Adrenal gland (tissue), 12 donors: ENCODE data around the gene GRK3. TPM values are rescaled to one million over a fixed set of nuclear protein-coding genes. Genes with fewer than 3 reads are reported as not detected.
A peak's percentile ranks its signal among the peaks of the same experiment; 100 is the strongest.

Source experiments
- DNase-seq, 7 donors: peaks; one replicate each; pipeline ENCODE4 v3.0.0-alpha.2; 2019 to 2020
- H3K27ac ChIP-seq, 5 donors: fragments of 200-600 bp; sonication (generic) in 4 of 5; 1 replicate in 3 of 5; 2 replicates in 2 of 5; pipeline versions ENCODE4 v1.5.1 to v1.8.0; 2016 to 2020; ENCODE audit warnings: mild to moderate bottlenecking in 1 of 5
- H3K27me3 ChIP-seq: fragments of 200-600 bp; 2 replicates; pipeline ENCODE4 v1.8.0; 2021
- H3K36me3 ChIP-seq, 2 donors: fragments of 200-600 bp; replicated peaks in 1 of 2; 1 replicate in 1 of 2; 2 replicates in 1 of 2; pipeline versions ENCODE4 v1.5.1 to v1.8.0; 2018 to 2022
- H3K4me1 ChIP-seq, 2 donors: fragments of 200-600 bp; replicated peaks in 1 of 2; 1 replicate in 1 of 2; 2 replicates in 1 of 2; pipeline versions ENCODE4 v1.5.1 to v1.8.0; 2018 to 2021
- H3K4me3 ChIP-seq, 4 donors: fragments of 200-600 bp; sonication (generic) in 3 of 4; one replicate each; pipeline ENCODE4 v1.5.1; 2016 to 2018
- H3K9me3 ChIP-seq, 3 donors: fragments of 200-600 bp; sonication (generic) in 1 of 3; replicated peaks in 1 of 3; 1 replicate in 2 of 3; 2 replicates in 1 of 3; pipeline versions ENCODE4 v1.5.1 to v1.8.0; 2016 to 2021
- POLR2A ChIP-seq, 2 donors: fragments of 450-650 bp; IDR thresholded peaks; one replicate each; pipeline ENCODE4 v1.6.1; 2017; ENCODE audit warnings: antibody characterized with exemption in 2 of 2, mild to moderate bottlenecking in 2 of 2, moderate library complexity in 1 of 2
- WGBS, 4 donors: extraction: QIAGEN DNeasy Blood & Tissue Kit in 2 of 4; methylation state at CpG; one replicate each; pipeline versions ENCODE4 v1.1.5 to v1.1.7; 2013 to 2017; 5-methylcytosine and 5-hydroxymethylcytosine counted together
- intact Hi-C, 2 donors: fragments of 100-400 bp; cut with DNase I; formaldehyde crosslinking; loops; one replicate each; pipeline versions ENCODE4 v1.14.1 to v1.15.0; 2022 to 2023
- polyA plus RNA-seq, 3 donors: library from polyadenylated mRNA; stranded (reverse); fragments of 200-250 nt in 2 of 3; fragments of 350-450 nt in 1 of 3; fragmentation: Illumina TruSeq in 1 of 3; extraction: RNeasy Lipid Tissue Mini Kit (QIAGEN cat#74804) in 1 of 3; gene quantifications; one replicate each; pipeline ENCODE4 v1.2.3, GENCODE V29; 2013 to 2014
- total RNA-seq, 9 donors: library from RNA; depleted of rRNA in 4 of 9; stranded (reverse); fragments of >200 nt in 4 of 9; fragments of 120-200 nt in 1 of 9; fragmentation: NEBNext Ultra II Directional in 1 of 9; extraction: Animal tissue kit (Norgen Biotek cat#: 25700) in 1 of 9; gene quantifications; one replicate each; pipeline versions ENCODE4 v1.1.0 to v1.2.4, GENCODE V29; 2013 to 2023
- TF ChIP-seq, protein P1 (sequence below), 6 experiments: fragments of 450-650 bp in 4 of 6; fragments of 200-600 bp in 2 of 6; sonication (generic) in 1 of 6; IDR thresholded peaks; 1 replicate in 5 of 6; 2 replicates in 1 of 6; pipeline versions ENCODE4 v1.5.1 to v1.8.0; 2016 to 2021; ENCODE audit warnings: antibody characterized with exemption in 6 of 6, mild to moderate bottlenecking in 2 of 6, moderate library complexity in 1 of 6
- donor health status: healthy with polysubstance abuse.
- donor health status: Bipolar disorder and iron deficiency.
- donor health status: DM: yes; HTN: yes; CAD: no.
- donor health status: DM: no; HTN: no; CAD: no.
- donor health status: DM: no; HTN: no; CAD: no.
- donor health status: DM: yes; HTN: yes; CAD: no.

GRK3 gene
- total and polyA plus RNA-seq, 12 donors: 3.2 to 20.9 (median 10.1) TPM

DNA sequence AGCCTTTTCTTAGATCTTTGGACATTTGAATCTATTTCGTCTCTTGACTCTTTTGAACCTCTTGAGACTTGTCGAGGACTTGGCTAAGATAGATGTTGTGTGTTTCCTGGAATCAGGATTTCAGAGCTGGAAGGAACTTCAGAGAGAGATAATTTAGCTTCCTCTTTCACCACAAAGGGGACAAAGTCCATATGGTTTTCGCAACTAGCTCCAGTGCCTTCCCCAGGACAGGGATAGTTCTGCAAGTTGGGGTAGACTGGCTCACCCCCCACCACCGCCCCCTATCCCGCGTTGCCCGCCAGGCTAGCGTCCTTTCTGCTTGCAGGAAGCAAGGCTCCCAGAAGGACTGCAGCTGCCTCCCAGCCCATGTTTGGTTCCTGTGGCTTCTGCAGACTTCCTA, 101.8 kb downstream of the GRK3 start:
- Histone ChIP-seq H3K4me3 (no peak overlapping the region), H3K27ac (peak overlapping the region in 1 of 5 donors; percentile 27), H3K9me3 (no peaks in the 10 kb centered on the region), H3K36me3 (no peaks in the 10 kb centered on the region), H3K27me3 (no peaks in the 10 kb centered on the region), H3K4me1 (peaks cover 17 to 47% of the 10 kb centered on the region in 2 donors)
- peak; percentile 26 to 69 (median 54) for DNase-seq
- WGBS, 4 donors: 45 to 68% (median 55%) methylated on average over 8 of the region's 8 CpGs
- intact Hi-C loops: no loop called here
- TF ChIP-seq, protein P1, sequence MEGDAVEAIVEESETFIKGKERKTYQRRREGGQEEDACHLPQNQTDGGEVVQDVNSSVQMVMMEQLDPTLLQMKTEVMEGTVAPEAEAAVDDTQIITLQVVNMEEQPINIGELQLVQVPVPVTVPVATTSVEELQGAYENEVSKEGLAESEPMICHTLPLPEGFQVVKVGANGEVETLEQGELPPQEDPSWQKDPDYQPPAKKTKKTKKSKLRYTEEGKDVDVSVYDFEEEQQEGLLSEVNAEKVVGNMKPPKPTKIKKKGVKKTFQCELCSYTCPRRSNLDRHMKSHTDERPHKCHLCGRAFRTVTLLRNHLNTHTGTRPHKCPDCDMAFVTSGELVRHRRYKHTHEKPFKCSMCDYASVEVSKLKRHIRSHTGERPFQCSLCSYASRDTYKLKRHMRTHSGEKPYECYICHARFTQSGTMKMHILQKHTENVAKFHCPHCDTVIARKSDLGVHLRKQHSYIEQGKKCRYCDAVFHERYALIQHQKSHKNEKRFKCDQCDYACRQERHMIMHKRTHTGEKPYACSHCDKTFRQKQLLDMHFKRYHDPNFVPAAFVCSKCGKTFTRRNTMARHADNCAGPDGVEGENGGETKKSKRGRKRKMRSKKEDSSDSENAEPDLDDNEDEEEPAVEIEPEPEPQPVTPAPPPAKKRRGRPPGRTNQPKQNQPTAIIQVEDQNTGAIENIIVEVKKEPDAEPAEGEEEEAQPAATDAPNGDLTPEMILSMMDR (IDR thresholded peaks at IDR 0.05): peak in 1 of 6 experiments; percentile 7
- no peak for TF ChIP-seq POLR2A (IDR thresholded peaks at IDR 0.05)

- peak overlapping the region in 1 of 5 donors; percentile 32 for H3K27ac ChIP-seq
- DNase-seq: peak; percentile 33 to 75 (median 69)
- peaks cover 11 to 36% of the 10 kb centered on the region in 2 donors for H3K4me1 ChIP-seq
- intact Hi-C loops: no loop called here
- H3K9me3 ChIP-seq: no peaks in the 10 kb centered on the region
- H3K4me3 ChIP-seq: no peak overlapping the region
- no peaks in the 10 kb centered on the region for H3K27me3 ChIP-seq
- 16 to 25% (median 21%) methylated on average over 2 of the region's 2 CpGs for WGBS, 4 donors
- no peaks in the 10 kb centered on the region for H3K36me3 ChIP-seq
- no peak for TF ChIP-seq POLR2A (IDR thresholded peaks at IDR 0.05)
- TF ChIP-seq, protein P1 (IDR thresholded peaks at IDR 0.05): no peak
These were observed 104.0 kb downstream of the GRK3 start for GRCh38 chr22:25668437-25668836.

- no peaks in the 10 kb centered on the region for H3K27me3 ChIP-seq
- H3K4me1 ChIP-seq: peaks cover 7 to 29% of the 10 kb centered on the region in 2 donors
- TF ChIP-seq, protein P1 (IDR thresholded peaks at IDR 0.05): no peak
- no peak for TF ChIP-seq POLR2A (IDR thresholded peaks at IDR 0.05)
- H3K36me3 ChIP-seq: no peaks in the 10 kb centered on the region
- no peak overlapping the region for H3K27ac ChIP-seq
- DNase-seq: no peak
- no peak overlapping the region for H3K4me3 ChIP-seq
- WGBS, 4 donors: 77 to 85% (median 84%) methylated on average over 5 of the region's 5 CpGs
- intact Hi-C loops: no loop called here
- no peaks in the 10 kb centered on the region for H3K9me3 ChIP-seq
These were observed 105.0 kb downstream of the GRK3 start for GRCh38 chr22:25669253-25670069.

GRCh38 chr22:25670070-25670461, 105.6 kb downstream of the GRK3 start:
- H3K4me3 ChIP-seq: no peak overlapping the region
- no peaks in the 10 kb centered on the region for H3K9me3 ChIP-seq
- H3K27me3 ChIP-seq: no peaks in the 10 kb centered on the region
- TF ChIP-seq, protein P1 (IDR thresholded peaks at IDR 0.05): no peak
- TF ChIP-seq POLR2A (IDR thresholded peaks at IDR 0.05): no peak
- no peak overlapping the region for H3K27ac ChIP-seq
- WGBS, 4 donors: 94 to 98% (median 96%) methylated on average over 6 of the region's 6 CpGs
- no peaks in the 10 kb centered on the region for H3K36me3 ChIP-seq
- intact Hi-C loops: no loop called here
- H3K4me1 ChIP-seq: peaks cover 7 to 25% of the 10 kb centered on the region in 2 donors
- DNase-seq: no peak
